Measurements from ENCODE around the gene ABCC6. TPM values are rescaled to one million over a fixed set of nuclear protein-coding genes. Genes with fewer than 3 reads are reported as not detected.
"Not testable (repeated sequence)": the region's sequence is repeated elsewhere in the genome, so short reads cannot be mapped to it uniquely, and the experiment has no call there.

Gene ABCC6
- total and polyA plus RNA-seq, 9 donors = 0.12 to 2.0 (median 0.88) TPM

- H3K4me3 ChIP-seq = no peak overlapping the region
- no peaks in the 10 kb centered on the region for H3K9me3 ChIP-seq
- peaks cover 2% of the 10 kb centered on the region for H3K4me1 ChIP-seq (ENCODE audit: insufficient read depth)
- intact Hi-C loops (cut with DNase I) = no loop called here
- no peak overlapping the region for H3K27ac ChIP-seq
- H3K27me3 ChIP-seq = no peaks in the 10 kb centered on the region
- H3K36me3 ChIP-seq = no peaks in the 10 kb centered on the region
- no peak for TF ChIP-seq POLR2A (IDR thresholded peaks at IDR 0.05)
- no peak for TF ChIP-seq EP300 (IDR thresholded peaks at IDR 0.05)
- no peak for TF ChIP-seq CTCF (IDR thresholded peaks at IDR 0.05)
- 70 to 76% (median 72%) methylated on average over 6 of the region's 6 CpGs for whole genome bisulfite sequencing, 3 donors
- DNase-seq = no peak
Observed at GRCh38 chr16:16108759-16109158, 114.5 kb downstream of the ABCC6 start.

GRCh38 chr16:16107839-16108238 is 115.5 kb downstream of the ABCC6 start:
- Histone ChIP-seq H3K4me1 (ENCODE audit: insufficient read depth) (peaks cover 2% of the 10 kb centered on the region), H3K27ac (peak overlapping the region in 1 of 2 donors; percentile 31), H3K9me3 (no peaks in the 10 kb centered on the region), H3K36me3 (no peaks in the 10 kb centered on the region), H3K27me3 (no peaks in the 10 kb centered on the region), H3K4me3 (no peak overlapping the region)
- intact Hi-C loops (cut with DNase I) = no loop called here
- WGBS, 3 donors = 64 to 71% (median 66%) methylated on average over 6 of the region's 6 CpGs
- DNase-seq = no peak
- TF ChIP-seq EP300 (IDR thresholded peaks at IDR 0.05) = no peak
- TF ChIP-seq CTCF (IDR thresholded peaks at IDR 0.05) = no peak
- TF ChIP-seq POLR2A (IDR thresholded peaks at IDR 0.05) = no peak

- TF ChIP-seq CTCF (IDR thresholded peaks at IDR 0.05) (no peak), EP300 (IDR thresholded peaks at IDR 0.05) (no peak), POLR2A (IDR thresholded peaks at IDR 0.05) (no peak)
- no peak overlapping the region for H3K27ac ChIP-seq
- H3K4me1 ChIP-seq (ENCODE audit: insufficient read depth) = peaks cover 2% of the 10 kb centered on the region
- no peak overlapping the region for H3K4me3 ChIP-seq
- no peaks in the 10 kb centered on the region for H3K36me3 ChIP-seq
- 90 to 96% (median 90%) methylated on average over 6 of the region's 6 CpGs for WGBS, 3 donors
- intact Hi-C loops (cut with DNase I) = no loop called here
- H3K27me3 ChIP-seq = no peaks in the 10 kb centered on the region
- no peak for DNase-seq
- no peaks in the 10 kb centered on the region for H3K9me3 ChIP-seq
Observed at GRCh38 chr16:16106466-16106865, 116.8 kb downstream of the ABCC6 start.

GRCh38 chr16:16105646-16106045 is 117.6 kb downstream of the ABCC6 start:
- no peak for DNase-seq
- H3K4me3 ChIP-seq = no peak overlapping the region
- H3K4me1 ChIP-seq (ENCODE audit: insufficient read depth) = peaks cover 2% of the 10 kb centered on the region
- no peaks in the 10 kb centered on the region for H3K27me3 ChIP-seq
- no peaks in the 10 kb centered on the region for H3K36me3 ChIP-seq
- no peak for TF ChIP-seq EP300 (IDR thresholded peaks at IDR 0.05)
- TF ChIP-seq POLR2A (IDR thresholded peaks at IDR 0.05) = no peak
- no peak for TF ChIP-seq CTCF (IDR thresholded peaks at IDR 0.05)
- 88 to 91% (median 89%) methylated on average over 14 of the region's 14 CpGs for WGBS, 3 donors
- H3K27ac ChIP-seq = no peak overlapping the region
- no peaks in the 10 kb centered on the region for H3K9me3 ChIP-seq
- intact Hi-C loops (cut with DNase I) = no loop called here

GRCh38 chr16:16104804-16105141 is 118.5 kb downstream of the ABCC6 start:
- WGBS, 3 donors = 93 to 97% (median 94%) methylated on average over 19 to 21 of the region's 21 CpGs
- H3K36me3 ChIP-seq; H3K4me1 ChIP-seq (ENCODE audit: insufficient read depth); H3K4me3 ChIP-seq; DNase-seq; intact Hi-C loops (cut with DNase I); H3K27ac ChIP-seq; H3K27me3 ChIP-seq; H3K9me3 ChIP-seq: not testable (repeated sequence)

- H3K4me1 ChIP-seq (ENCODE audit: insufficient read depth); H3K4me3 ChIP-seq; H3K36me3 ChIP-seq; DNase-seq; H3K9me3 ChIP-seq; intact Hi-C loops (cut with DNase I); H3K27ac ChIP-seq; H3K27me3 ChIP-seq: not testable (repeated sequence)
- 91 to 94% (median 93%) methylated on average over 16 of the region's 16 CpGs for WGBS, 3 donors
Observed at GRCh38 chr16:16104132-16104803, 119.0 kb downstream of the ABCC6 start.

Data from ovary (tissue), 9 donors.